SK-N-SH treated with all-trans-retinoic acid at 6 μM for 48 hours (cell line): Measurements from ENCODE around the gene TSHZ2.

Source experiments
- BACH2 ChIP-seq: fragments of 250-450 bp; sonication (Bioruptor Pico); IDR thresholded peaks from 2 replicates; pipeline ENCODE4 v1.9.0; 2021; ENCODE audit warnings: mild to moderate bottlenecking, borderline replicate concordance
- CSDC2 ChIP-seq: fragments of 250-450 bp; sonication (Bioruptor Pico); IDR thresholded peaks from 2 replicates; pipeline ENCODE4 v1.5.0; 2020; ENCODE audit warnings: mild to moderate bottlenecking, moderate library complexity
- GLIS3 ChIP-seq: fragments of 250-450 bp; sonication (Bioruptor Pico); IDR thresholded peaks from 2 replicates; pipeline ENCODE4 v1.5.0; 2020; ENCODE audit warnings: mild to moderate bottlenecking, moderate library complexity
- RARB ChIP-seq: fragments of 250-450 bp; sonication (Bioruptor Pico); IDR thresholded peaks from 2 replicates; pipeline ENCODE4 v1.8.0; 2021; ENCODE audit warnings: mild to moderate bottlenecking, moderate library complexity
- ZFP30 ChIP-seq: fragments of 450-650 bp; formaldehyde crosslinking; IDR thresholded peaks from 2 replicates; pipeline ENCODE4 v1.5.0; 2022; ENCODE audit warnings: mild to moderate bottlenecking, moderate library complexity
- TF ChIP-seq, protein P1 (sequence below): fragments of 250-450 bp; sonication (Bioruptor Pico); IDR thresholded peaks from 2 replicates; pipeline ENCODE4 v1.8.0; 2020; ENCODE audit warnings: mild to moderate bottlenecking, moderate library complexity, borderline replicate concordance
- TF ChIP-seq, protein P2 (sequence below): fragments of 250-450 bp; sonication (Bioruptor Pico); IDR thresholded peaks from 2 replicates; pipeline ENCODE4 v1.5.1; 2021; ENCODE audit warnings: mild to moderate bottlenecking, moderate library complexity

DNA sequence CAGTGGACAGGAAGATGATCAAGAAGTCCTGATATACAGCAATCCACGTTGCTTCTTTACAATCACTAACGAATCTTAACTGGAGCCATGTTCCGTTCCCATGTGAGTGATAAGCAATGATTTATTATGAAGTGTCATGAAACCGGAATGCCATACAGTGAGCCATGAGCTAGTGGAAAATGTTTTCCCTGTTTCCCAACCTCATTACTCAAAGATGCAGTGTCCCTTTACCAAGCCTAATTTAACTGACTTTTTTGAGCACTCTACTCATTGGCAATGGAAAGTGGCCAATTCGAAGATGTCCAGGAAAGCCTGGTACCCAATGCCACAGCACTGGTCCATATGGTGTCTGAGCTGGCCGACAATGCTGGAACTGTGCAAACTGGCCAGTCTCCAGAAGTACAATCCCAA is 473.2 kb downstream of the TSHZ2 start:
- no peak for TF ChIP-seq CSDC2 (CRISPR knock-in tag)
- TF ChIP-seq BACH2, result no peak
- no peak for TF ChIP-seq ZFP30 (CRISPR knock-in tag)
- TF ChIP-seq, protein P1, sequence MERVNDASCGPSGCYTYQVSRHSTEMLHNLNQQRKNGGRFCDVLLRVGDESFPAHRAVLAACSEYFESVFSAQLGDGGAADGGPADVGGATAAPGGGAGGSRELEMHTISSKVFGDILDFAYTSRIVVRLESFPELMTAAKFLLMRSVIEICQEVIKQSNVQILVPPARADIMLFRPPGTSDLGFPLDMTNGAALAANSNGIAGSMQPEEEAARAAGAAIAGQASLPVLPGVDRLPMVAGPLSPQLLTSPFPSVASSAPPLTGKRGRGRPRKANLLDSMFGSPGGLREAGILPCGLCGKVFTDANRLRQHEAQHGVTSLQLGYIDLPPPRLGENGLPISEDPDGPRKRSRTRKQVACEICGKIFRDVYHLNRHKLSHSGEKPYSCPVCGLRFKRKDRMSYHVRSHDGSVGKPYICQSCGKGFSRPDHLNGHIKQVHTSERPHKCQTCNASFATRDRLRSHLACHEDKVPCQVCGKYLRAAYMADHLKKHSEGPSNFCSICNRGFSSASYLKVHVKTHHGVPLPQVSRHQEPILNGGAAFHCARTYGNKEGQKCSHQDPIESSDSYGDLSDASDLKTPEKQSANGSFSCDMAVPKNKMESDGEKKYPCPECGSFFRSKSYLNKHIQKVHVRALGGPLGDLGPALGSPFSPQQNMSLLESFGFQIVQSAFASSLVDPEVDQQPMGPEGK (CRISPR knock-in tag), result no peak
- TF ChIP-seq, protein P2, sequence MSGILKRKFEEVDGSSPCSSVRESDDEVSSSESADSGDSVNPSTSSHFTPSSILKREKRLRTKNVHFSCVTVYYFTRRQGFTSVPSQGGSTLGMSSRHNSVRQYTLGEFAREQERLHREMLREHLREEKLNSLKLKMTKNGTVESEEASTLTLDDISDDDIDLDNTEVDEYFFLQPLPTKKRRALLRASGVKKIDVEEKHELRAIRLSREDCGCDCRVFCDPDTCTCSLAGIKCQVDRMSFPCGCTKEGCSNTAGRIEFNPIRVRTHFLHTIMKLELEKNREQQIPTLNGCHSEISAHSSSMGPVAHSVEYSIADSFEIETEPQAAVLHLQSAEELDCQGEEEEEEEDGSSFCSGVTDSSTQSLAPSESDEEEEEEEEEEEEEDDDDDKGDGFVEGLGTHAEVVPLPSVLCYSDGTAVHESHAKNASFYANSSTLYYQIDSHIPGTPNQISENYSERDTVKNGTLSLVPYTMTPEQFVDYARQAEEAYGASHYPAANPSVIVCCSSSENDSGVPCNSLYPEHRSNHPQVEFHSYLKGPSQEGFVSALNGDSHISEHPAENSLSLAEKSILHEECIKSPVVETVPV, result no peak
- no peak for TF ChIP-seq RARB (CRISPR knock-in tag)
- no peak for TF ChIP-seq GLIS3
